ENCODE data around the gene GTF3C5.

Gene GTF3C5

DNA sequence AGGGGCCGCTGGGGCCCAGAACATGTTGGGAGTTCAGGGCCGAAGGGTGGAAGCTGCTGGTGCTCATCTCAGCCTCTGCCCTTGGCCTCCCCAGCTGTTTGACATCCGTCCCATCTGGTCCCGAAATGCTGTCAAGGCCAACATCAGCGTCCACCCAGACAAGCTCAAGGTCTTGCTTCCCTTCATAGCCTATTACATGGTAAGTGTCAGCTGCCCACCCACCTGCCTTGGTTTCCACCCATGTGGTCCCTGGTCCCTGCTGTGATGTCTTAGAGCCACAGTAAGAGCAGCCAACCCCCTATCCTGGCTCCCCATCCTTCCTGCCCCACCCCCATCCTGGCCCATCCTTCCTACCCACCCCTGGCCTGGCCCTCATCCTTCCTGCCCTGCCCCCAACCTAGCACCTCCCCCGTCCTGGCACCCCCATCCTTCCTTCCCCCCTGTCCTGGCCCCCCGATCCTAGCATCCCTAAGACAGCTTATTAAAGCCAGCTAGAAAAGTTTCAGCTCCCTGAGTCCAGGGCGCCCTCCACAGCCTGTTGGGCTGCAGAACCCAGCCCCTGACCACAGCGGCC, 21.3 kb downstream of the GTF3C5 start:
- POLR2A ChIA-PET: no interaction called here
- no peak for DNase-seq (ENCODE audit: low read depth, low spot score)
- H3K4me3 ChIP-seq (ENCODE audit: low read depth, low read length): no peak overlapping the region
- TF ChIP-seq, protein P1, sequence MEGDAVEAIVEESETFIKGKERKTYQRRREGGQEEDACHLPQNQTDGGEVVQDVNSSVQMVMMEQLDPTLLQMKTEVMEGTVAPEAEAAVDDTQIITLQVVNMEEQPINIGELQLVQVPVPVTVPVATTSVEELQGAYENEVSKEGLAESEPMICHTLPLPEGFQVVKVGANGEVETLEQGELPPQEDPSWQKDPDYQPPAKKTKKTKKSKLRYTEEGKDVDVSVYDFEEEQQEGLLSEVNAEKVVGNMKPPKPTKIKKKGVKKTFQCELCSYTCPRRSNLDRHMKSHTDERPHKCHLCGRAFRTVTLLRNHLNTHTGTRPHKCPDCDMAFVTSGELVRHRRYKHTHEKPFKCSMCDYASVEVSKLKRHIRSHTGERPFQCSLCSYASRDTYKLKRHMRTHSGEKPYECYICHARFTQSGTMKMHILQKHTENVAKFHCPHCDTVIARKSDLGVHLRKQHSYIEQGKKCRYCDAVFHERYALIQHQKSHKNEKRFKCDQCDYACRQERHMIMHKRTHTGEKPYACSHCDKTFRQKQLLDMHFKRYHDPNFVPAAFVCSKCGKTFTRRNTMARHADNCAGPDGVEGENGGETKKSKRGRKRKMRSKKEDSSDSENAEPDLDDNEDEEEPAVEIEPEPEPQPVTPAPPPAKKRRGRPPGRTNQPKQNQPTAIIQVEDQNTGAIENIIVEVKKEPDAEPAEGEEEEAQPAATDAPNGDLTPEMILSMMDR (IDR thresholded peaks at IDR 0.05; ENCODE audit: insufficient read depth, low read length, missing control alignments): no peak
- CTCF ChIA-PET: interaction anchor here (0.6 to 27.8 kb wide), 4 partner anchors 11 to 115 kb away, joined by 3 to 462 read pairs (median 11); no protein-coding TSS in a partner anchor

DNA sequence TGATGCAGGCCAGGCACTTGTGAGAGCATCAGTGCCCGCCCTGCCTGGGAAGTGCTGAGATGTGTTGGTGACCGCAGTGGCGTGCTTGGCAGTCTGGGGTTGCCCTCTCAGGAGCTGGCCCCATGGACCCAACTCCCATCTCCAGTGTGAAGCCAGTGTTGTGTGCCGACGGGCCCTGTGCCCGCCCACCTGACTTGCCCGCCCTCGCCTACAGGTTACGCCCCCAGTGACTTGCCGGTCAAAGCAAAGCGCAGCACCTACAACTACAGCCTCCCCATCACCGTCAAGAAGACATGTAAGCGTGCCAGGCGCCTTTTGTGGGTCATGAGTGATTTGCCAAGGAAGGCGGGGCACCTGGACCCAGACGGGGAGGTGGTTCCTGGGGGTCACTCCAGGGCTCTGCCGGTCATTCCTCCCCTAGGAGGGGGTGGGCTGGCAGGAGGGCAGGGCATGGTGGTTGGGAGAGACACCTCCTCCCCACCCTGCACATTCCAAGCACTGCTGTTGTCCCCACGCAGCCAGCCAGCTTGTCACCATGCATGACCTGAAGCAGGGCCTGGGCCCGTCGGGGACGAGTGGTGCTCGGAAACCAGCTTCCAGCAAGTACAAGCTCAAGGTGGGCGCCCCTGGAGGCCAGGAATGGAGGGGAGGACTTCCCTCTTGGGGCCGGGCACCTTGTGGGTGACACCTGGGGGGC, 23.5 kb downstream of the GTF3C5 start:
- ChIA-PET CTCF (interaction anchor here (1.1 to 27.8 kb wide), 4 partner anchors 13 to 92 kb away, joined by 3 to 462 read pairs (median 10); no protein-coding TSS in a partner anchor), POLR2A (interaction anchor here (1.0 to 1.1 kb wide), 2 partner anchors 9 to 22 kb away, joined by 3 to 4 read pairs; no protein-coding TSS in a partner anchor)
- TF ChIP-seq, protein P1 (IDR thresholded peaks at IDR 0.05; ENCODE audit: insufficient read depth, low read length, missing control alignments): no peak
- no peak overlapping the region for H3K4me3 ChIP-seq (ENCODE audit: low read depth, low read length)
- DNase-seq (ENCODE audit: low read depth, low spot score): no peak

DNA sequence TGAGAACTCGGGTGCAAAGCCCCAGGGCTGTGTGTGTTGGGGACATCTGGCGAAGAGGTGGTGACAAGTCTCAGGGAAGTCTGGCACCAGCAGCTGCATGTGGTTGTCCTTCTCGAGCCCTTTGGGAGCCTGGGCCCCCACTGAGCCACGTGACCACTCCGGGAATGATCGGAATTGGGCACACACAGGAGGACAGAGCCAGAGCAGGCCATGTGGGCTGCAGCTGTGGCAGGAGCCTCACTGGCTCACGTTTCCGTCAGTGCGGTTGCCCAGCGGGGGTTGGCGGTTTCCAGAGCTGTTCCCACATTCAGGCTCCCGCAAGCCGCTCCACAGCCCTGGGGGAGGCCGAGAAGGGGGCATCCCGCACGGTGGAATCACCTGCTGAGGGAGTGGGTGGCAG, 24.2 kb downstream of the GTF3C5 start:
- no peak overlapping the region for H3K4me3 ChIP-seq (ENCODE audit: low read depth, low read length)
- DNase-seq (ENCODE audit: low read depth, low spot score): peak; percentile 69
- ChIA-PET POLR2A (interaction anchor here (1.0 kb wide), 1 partner anchor 21 kb away, joined by 3 read pairs; no protein-coding TSS in a partner anchor), CTCF (interaction anchor here (1.5 to 27.8 kb wide), 3 partner anchors 14 to 91 kb away, joined by 4 to 462 read pairs (median 17); no protein-coding TSS in a partner anchor)
- TF ChIP-seq, protein P1 (IDR thresholded peaks at IDR 0.05; ENCODE audit: insufficient read depth, low read length, missing control alignments): no peak

DNA sequence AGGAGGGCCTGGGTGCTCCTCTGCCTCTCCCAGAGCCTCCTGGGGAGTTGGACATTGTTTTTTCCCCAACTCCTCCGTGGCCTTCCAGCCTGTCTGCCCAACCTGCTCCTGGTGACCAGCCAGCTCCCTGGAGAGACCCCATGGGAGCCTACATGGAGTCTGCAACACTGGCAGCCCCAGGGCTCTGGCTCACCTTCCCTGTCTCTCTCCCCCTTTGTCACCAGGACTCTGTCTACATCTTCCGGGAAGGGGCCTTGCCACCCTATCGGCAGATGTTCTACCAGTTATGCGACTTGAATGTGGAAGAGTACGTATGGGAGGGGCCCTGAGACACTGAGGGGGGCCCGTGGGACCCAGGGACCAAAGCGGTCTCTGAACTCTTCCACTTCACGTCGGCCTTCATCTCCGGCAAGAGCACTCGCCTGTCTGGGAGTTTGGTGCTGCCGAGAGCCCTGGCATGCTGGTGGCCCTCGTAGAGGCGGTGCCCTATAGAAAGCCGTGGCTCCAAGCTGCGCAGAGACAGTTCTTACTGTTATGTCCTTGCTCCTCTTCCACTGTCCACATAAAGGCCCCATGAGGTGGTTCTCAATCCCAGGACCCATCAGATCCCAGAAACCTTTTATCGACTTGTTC, 25.1 kb downstream of the GTF3C5 start:
- ChIA-PET CTCF (interaction anchor here (0.6 to 27.8 kb wide), 5 partner anchors 8 to 429 kb away, joined by 3 to 462 read pairs (median 4); no protein-coding TSS in a partner anchor), POLR2A (no interaction called here)
- no peak for DNase-seq (ENCODE audit: low read depth, low spot score)
- TF ChIP-seq, protein P1 (IDR thresholded peaks at IDR 0.05; ENCODE audit: insufficient read depth, low read length, missing control alignments): no peak
- H3K4me3 ChIP-seq (ENCODE audit: low read depth, low read length): no peak overlapping the region

DNA sequence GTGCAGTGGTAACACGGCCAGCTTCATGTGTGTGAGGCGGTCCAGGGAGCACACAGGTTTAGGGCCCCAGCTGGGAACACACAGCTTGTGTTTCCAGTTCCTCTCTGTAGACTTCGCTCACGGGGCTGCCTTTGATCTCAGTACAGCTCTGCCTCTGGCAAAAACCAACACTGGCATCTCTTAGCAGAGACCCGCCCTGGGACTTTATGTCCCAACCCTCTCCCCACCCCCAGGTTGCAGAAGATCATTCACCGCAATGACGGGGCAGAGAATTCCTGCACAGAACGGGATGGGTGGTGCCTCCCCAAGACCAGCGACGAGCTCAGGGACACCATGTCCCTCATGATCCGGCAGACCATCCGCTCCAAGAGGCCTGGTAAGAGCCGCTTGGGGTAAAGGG, 25.7 kb downstream of the GTF3C5 start:
- DNase-seq (ENCODE audit: low read depth, low spot score): no peak
- no peak overlapping the region for H3K4me3 ChIP-seq (ENCODE audit: low read depth, low read length)
- ChIA-PET CTCF (interaction anchor here (0.6 to 27.8 kb wide), 4 partner anchors 8 to 428 kb away, joined by 3 to 462 read pairs (median 4); no protein-coding TSS in a partner anchor), POLR2A (no interaction called here)
- TF ChIP-seq, protein P1 (IDR thresholded peaks at IDR 0.05; ENCODE audit: insufficient read depth, low read length, missing control alignments): no peak

DNA sequence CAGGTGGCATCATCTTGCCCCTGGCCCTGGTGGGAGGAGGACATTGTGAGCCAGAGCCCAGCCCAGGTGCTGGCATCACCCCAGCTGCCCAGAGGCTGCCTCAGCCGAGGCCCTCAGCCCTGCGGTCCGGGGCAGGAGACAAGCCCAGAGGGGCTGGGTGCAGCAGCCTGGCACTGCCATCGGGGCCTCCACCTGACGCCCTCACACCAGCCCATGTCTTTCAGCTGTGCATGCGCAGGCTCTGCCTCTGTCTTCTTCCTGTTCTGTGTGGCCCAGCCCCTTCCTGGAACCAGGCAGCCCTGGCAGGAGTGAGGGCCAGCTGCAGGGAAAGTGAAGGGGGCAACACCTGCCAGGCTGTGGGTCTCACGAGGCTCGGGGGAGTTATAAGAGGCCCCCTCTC, 26.2 kb downstream of the GTF3C5 start:
- no peak overlapping the region for H3K4me3 ChIP-seq (ENCODE audit: low read depth, low read length)
- TF ChIP-seq, protein P1 (IDR thresholded peaks at IDR 0.05; ENCODE audit: insufficient read depth, low read length, missing control alignments): no peak
- no peak for DNase-seq (ENCODE audit: low read depth, low spot score)
- ChIA-PET POLR2A (no interaction called here), CTCF (interaction anchor here (1.6 to 27.8 kb wide), 3 partner anchors 9 to 89 kb away, joined by 5 to 462 read pairs (median 6); no protein-coding TSS in a partner anchor)

Data from AG04449 (cell line).